K562 (cell line): ENCODE measurements around the gene SLIT2. TPM values are rescaled to one million over a fixed set of nuclear protein-coding genes. Genes with fewer than 3 reads are reported as not detected.

Experiments
- ATAC-seq: fragments of 200-7000 bp; cut with Tn5 transposase; 3 replicates; pipeline ENCODE4 v1.9.1; 2020; ENCODE audit warnings: moderate library complexity
- BruUV-seq: library from RNA; stranded (reverse); fragments of 400-500 nt; replicated peaks from 2 replicates; lab custom pipeline; 2021; lab: Mats Ljungman, UMichigan
- CTCF ChIA-PET: fragments of 300-600 bp; formaldehyde crosslinking; extraction: SDS; loops from one replicate; lab custom pipeline; 2021; ENCODE audit warnings: low intra/inter-chr PET ratio; lab: Yijun Ruan, JAX
- POLR2A ChIA-PET: fragments of 300-600, 350-650 bp; sonication (Branson Sonifier 250); formaldehyde crosslinking; extraction: SDS; loops from one replicate; lab custom pipeline; 2021; ENCODE audit warnings: antibody characterized with exemption, inconsistent platforms; lab: Yijun Ruan, JAX
- DNase-seq, 4 experiments: peaks; one replicate each; pipeline versions ENCODE4 v3.0.0 to v3.0.0-alpha.2; 2011 to 2018; ENCODE audit warnings: low spot score in 3 of 4, mixed read lengths in 3 of 4; ENCODE audit errors: extremely low read depth in 1 of 4
- FAIRE-seq: peaks from 2 replicates; lab custom pipeline; 2011; peaks lifted over from hg19 to GRCh38; lab: Jason Lieb, UNC
- H2AFZ ChIP-seq: 2 replicates; pipeline ENCODE4 v1.6.0; 2011; ENCODE audit warnings: low read depth, low read length, control low read depth, inconsistent platforms
- H3K27ac ChIP-seq: fragments of 200-600 bp; 3 replicates; pipeline ENCODE4 v1.8.0; 2011; ENCODE audit warnings: low read depth, mild to moderate bottlenecking, control low read depth, inconsistent platforms, low read length, moderate library complexity, mixed read lengths; ENCODE audit errors: extremely low read depth
- H3K27me3 ChIP-seq, 2 experiments: fragments of 300-600 bp in 1 of 2; 2 replicates in 1 of 2; 3 replicates in 1 of 2; pipeline versions ENCODE4 v1.6.0 to v1.8.0; 2011; ENCODE audit warnings: inconsistent platforms in 2 of 2, low read length in 2 of 2, mild to moderate bottlenecking in 1 of 2, mixed read lengths in 1 of 2, moderate library complexity in 1 of 2; ENCODE audit not compliant: control insufficient read depth in 2 of 2, insufficient read depth in 2 of 2
- H3K36me3 ChIP-seq: fragments of 300-600 bp; 3 replicates; pipeline ENCODE4 v1.8.0; 2011; ENCODE audit warnings: mild to moderate bottlenecking, low read length, inconsistent platforms; ENCODE audit not compliant: control insufficient read depth, insufficient read depth
- H3K4me1 ChIP-seq, 2 experiments: fragments of 200-600 bp in 1 of 2; replicated peaks in 1 of 2; 2 replicates in 1 of 2; 3 replicates in 1 of 2; pipeline versions ENCODE4 v1.5.1 to v1.8.0; 2011; ENCODE audit warnings: inconsistent platforms in 2 of 2, low read length in 2 of 2, mild to moderate bottlenecking in 1 of 2, mixed read lengths in 1 of 2, moderate library complexity in 1 of 2; ENCODE audit not compliant: control insufficient read depth in 2 of 2, insufficient read depth in 2 of 2
- H3K4me2 ChIP-seq: 2 replicates; pipeline ENCODE4 v1.6.1; 2011; ENCODE audit warnings: low read length, control low read depth, inconsistent platforms, mixed read lengths; ENCODE audit not compliant: insufficient read depth
- H3K4me3 ChIP-seq: fragments of 200-600 bp; sonication (generic), shearing (Covaris generic); 2 replicates; pipeline ENCODE4 v1.5.1; 2016; ENCODE audit warnings: control low read depth, inconsistent platforms
- H3K79me2 ChIP-seq: fragments of 200-600 bp; 3 replicates; pipeline ENCODE4 v1.8.0; 2011; ENCODE audit warnings: low read length, inconsistent platforms; ENCODE audit not compliant: control insufficient read depth, insufficient read depth
- H3K9ac ChIP-seq, 2 experiments: 2 replicates each; pipeline versions ENCODE4 v1.6.0 to v1.6.1; 2011; ENCODE audit warnings: low read depth in 2 of 2, low read length in 2 of 2, control low read depth in 1 of 2, inconsistent platforms in 1 of 2, mild to moderate bottlenecking in 1 of 2, mixed read lengths in 1 of 2; ENCODE audit not compliant: insufficient read depth in 1 of 2
- H3K9me1 ChIP-seq: one replicate; pipeline ENCODE4 v1.6.0; 2011; ENCODE audit warnings: inconsistent platforms, mild to moderate bottlenecking, low read length, moderate library complexity; ENCODE audit not compliant: control insufficient read depth, insufficient read depth
- H3K9me3 ChIP-seq: replicated peaks from 2 replicates; pipeline ENCODE4 v1.5.1; 2011; ENCODE audit warnings: low read depth, low read length, inconsistent platforms; ENCODE audit not compliant: control insufficient read depth, insufficient read depth
- H4K20me1 ChIP-seq: replicated peaks from 2 replicates; pipeline ENCODE4 v1.6.1; 2011; ENCODE audit warnings: low read length, inconsistent platforms, mixed read lengths; ENCODE audit not compliant: control insufficient read depth, insufficient read depth
- CTCF ChIP-seq, 3 experiments: IDR thresholded peaks in 2 of 3; conservative IDR thresholded peaks in 1 of 3; 2 replicates each; pipeline ENCODE4 v1.5.1; 2011 to 2012; ENCODE audit warnings: low read length in 3 of 3, mild to moderate bottlenecking in 3 of 3, control low read depth in 2 of 3, improper control_type of control experiment in 1 of 3, inconsistent platforms in 1 of 3, low read depth in 1 of 3, mixed read lengths in 1 of 3, moderate library complexity in 1 of 3; ENCODE audit not compliant: insufficient read depth in 2 of 3
- IRF1 ChIP-seq: sonication (generic); formaldehyde crosslinking; IDR thresholded peaks from 2 replicates; pipeline ENCODE4 v1.8.0; 2022; ENCODE audit warnings: missing genetic modification reagents, mild to moderate bottlenecking, borderline replicate concordance
- TGIF2 ChIP-seq: sonication (generic); formaldehyde crosslinking; IDR thresholded peaks from 2 replicates; pipeline ENCODE4 v1.8.1; 2022; ENCODE audit warnings: mild to moderate bottlenecking, missing genetic modification reagents, moderate library complexity
- YY1 ChIP-seq, 3 experiments: IDR thresholded peaks; 2 replicates each; pipeline ENCODE4 v1.6.1; 2011; ENCODE audit warnings: low read length in 2 of 3, mild to moderate bottlenecking in 2 of 3, moderate library complexity in 2 of 3, borderline replicate concordance in 1 of 3, control low read depth in 1 of 3, low read depth in 1 of 3; ENCODE audit not compliant: insufficient read depth in 3 of 3, insufficient replicate concordance in 2 of 3, control insufficient read depth in 1 of 3, insufficient read length in 1 of 3; ENCODE audit errors: extremely low read depth in 1 of 3
- WGBS: fragments of 100-300 bp; shearing (Covaris generic); methylation state at CpG from one replicate; pipeline ENCODE4 v1.1.6; 2016; ENCODE audit warnings: low coverage, mixed read lengths; ENCODE audit not compliant: insufficient coverage; ENCODE audit errors: missing lambda C conversion rate; 5-methylcytosine and 5-hydroxymethylcytosine counted together
- in situ Hi-C: fragments of 300-500 bp; cut with MboI; formaldehyde crosslinking; loops from 4 replicates; pipeline ENCODE4 v1.15.0; 2018; ENCODE audit warnings: inconsistent platforms, mixed read lengths
- intact Hi-C: fragments of 100-400 bp; cut with micrococcal nuclease; formaldehyde crosslinking; loops from 2 replicates; pipeline ENCODE4 v1.14.2; 2022
- polyA plus RNA-seq, 8 experiments: library from polyadenylated mRNA; depleted of rRNA in 4 of 8; stranded (reverse) in 5 of 8; unstranded in 3 of 8; fragments of >200 nt; fragmentation: Nextera tagmentation in 2 of 8; fragmentation: Illumina TruSeq in 1 of 8; extraction: Ambion mirVana in 2 of 8; extraction: Trizol in 1 of 8; gene quantifications; 2 replicates each; pipeline versions ENCODE4 v1.2.1 to v1.2.3, GENCODE V29; 2011 to 2014; ENCODE audit warnings: inconsistent platforms in 1 of 8, missing spikeins in 1 of 8
- total RNA-seq, 7 experiments: library from RNA; depleted of rRNA in 6 of 7; stranded (reverse); fragments of >200 nt in 6 of 7; fragmentation: Illumina TruSeq in 2 of 7; extraction: Trizol in 2 of 7; gene quantifications; 2 replicates each; pipeline versions ENCODE4 v1.2.1 to v1.2.3, GENCODE V29; 2011 to 2021; ENCODE audit warnings: low replicate concordance in 1 of 7

SLIT2 gene
- total and polyA plus RNA-seq, 9 of the 15 experiments (the other 6 are each of a cell fraction or from before 2014, with no cell fraction given), result 1.8 to 8.1 (median 4.1) TPM

GRCh38 chr4:20248155-20248558 lies 3.5 kb upstream of the SLIT2 start:
- peak in 2 of 3 experiments; percentile 34 to 46; a peak in 3 of 6 replicates for TF ChIP-seq CTCF (IDR thresholded peaks at IDR 0.05 in 2 of 3, conservative IDR thresholded peaks at IDR 0.05 in 1 of 3; ENCODE audit: insufficient read depth in 2 of 3, low read depth in 1 of 3, low read length in 3 of 3)
- no peak for TF ChIP-seq YY1 (IDR thresholded peaks at IDR 0.05; ENCODE audit: borderline replicate concordance in 1 of 3, control insufficient read depth in 1 of 3, extremely low read depth in 1 of 3, insufficient read depth in 3 of 3, insufficient read length in 1 of 3, insufficient replicate concordance in 2 of 3, low read depth in 1 of 3, low read length in 2 of 3)
- no peak for TF ChIP-seq TGIF2
- TF ChIP-seq IRF1 (CRISPR knock-in tag), result no peak
- DNase-seq, result peak in 1 of 4 experiments; percentile 9
- ATAC-seq, result peak; percentile 31; the same call in 1 of the 3 replicates
- Histone ChIP-seq H3K9ac (no peak overlapping the region), H3K27ac (no peak overlapping the region), H3K9me1 (no peaks in the 10 kb centered on the region), H3K4me3 (no peak overlapping the region), H4K20me1 (no peaks in the 10 kb centered on the region), H3K4me1 (peaks cover 0 to 7% of the 10 kb centered on the region in 2 experiments; a peak in 2 of 5 replicates), H2AFZ (no peak overlapping the region), H3K9me3 (no peaks in the 10 kb centered on the region), H3K36me3 (no peaks in the 10 kb centered on the region), H3K27me3 (peaks cover 0 to 7% of the 10 kb centered on the region in 2 experiments; a peak in 2 of 5 replicates), H3K4me2 (no peak overlapping the region), H3K79me2 (no peaks in the 10 kb centered on the region)
- intact Hi-C loops, result loop anchor here (2.0 to 10.0 kb wide), 2 partner anchors 1023 to 1559 kb away; no protein-coding TSS in a partner anchor
- BruUV-seq, result no TSS peak
- POLR2A ChIA-PET, result no interaction called here
- CTCF ChIA-PET, result interaction anchor here (0.6 kb wide), 1 partner anchor 398 kb away, joined by 3 read pairs; no protein-coding TSS in a partner anchor
- in situ Hi-C loops, result no loop called here
- FAIRE-seq, result no peak
- 0% methylated on average over 3 of the region's 3 CpGs for WGBS
